Metanephros (tissue), 1 donor: Measurements from ENCODE around the gene ZP3. TPM values are rescaled to one million over a fixed set of nuclear protein-coding genes. Genes with fewer than 3 reads are reported as not detected.

Source experiments
- total RNA-seq: library from RNA; depleted of rRNA; stranded (reverse); fragments of >200 nt; gene quantifications from one replicate; pipeline ENCODE4 v1.2.3, GENCODE V29; 2014

Gene ZP3
- total RNA-seq: 1.5 TPM

DNA sequence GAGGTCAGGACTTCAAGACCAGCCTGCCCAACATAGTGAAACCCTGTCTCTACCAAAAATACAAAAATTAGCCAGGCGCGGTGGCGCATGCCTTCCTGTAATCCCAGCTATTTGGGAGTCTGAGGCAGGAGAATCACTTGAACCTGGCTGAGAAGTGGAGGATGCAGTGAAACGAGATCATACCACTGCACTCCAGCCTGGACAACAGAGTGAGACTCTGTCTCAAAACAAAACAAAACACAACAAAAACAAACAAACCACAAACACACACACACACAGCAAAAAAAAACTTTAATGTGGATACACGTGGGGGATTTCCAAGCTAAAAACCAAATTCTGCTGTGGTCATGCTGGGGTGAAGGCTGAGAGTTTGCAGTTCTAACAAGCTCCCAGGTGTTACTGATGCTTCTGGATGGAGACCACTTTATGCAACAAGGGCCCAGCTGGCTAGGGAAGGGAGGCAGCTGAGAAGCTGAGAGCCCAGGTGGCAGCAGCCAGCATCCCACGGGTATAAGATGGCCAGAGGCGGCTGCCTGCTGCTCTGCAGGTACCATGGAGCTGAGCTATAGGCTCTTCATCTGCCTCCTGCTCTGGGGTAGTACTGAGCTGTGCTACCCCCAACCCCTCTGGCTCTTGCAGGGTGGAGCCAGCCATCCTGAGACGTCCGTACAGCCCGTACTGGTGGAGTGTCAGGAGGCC, at the start of gene ZP3:
Gene ZP3, plus strand, starts transcription at position 538 of the 699 bp plus-strand sequence. Its CDS starts 15 bp downstream, at position 553.

GRCh38 chr7:76409537-76409936, 15.2 kb upstream of the ZP3 start, which contains the start of gene SSC4D:
SSC4D (minus strand) TSS chr7:76409697; CDS start chr7:76404439, 5,258 bp downstream.

GRCh38 chr7:76461464-76462101, 36.8 kb downstream of the ZP3 start, which contains the start of gene DTX2:
DTX2 (plus strand) TSS chr7:76461709; CDS start chr7:76480510, 18,801 bp downstream.

Other genes with a start within 250 kb of the ZP3 start
- gene SRRM3, start 223.1 kb upstream of the ZP3 start, total RNA-seq: 1.5 TPM
- gene HSPB1, start 122.3 kb upstream of the ZP3 start, total RNA-seq: 272 TPM
- gene YWHAG, start 66.0 kb upstream of the ZP3 start, total RNA-seq: 87.1 TPM
- 3.7 TPM for gene SSC4D, start 15.3 kb upstream of the ZP3 start, total RNA-seq
- 14.0 TPM for gene DTX2, start 36.8 kb downstream of the ZP3 start, total RNA-seq
- gene UPK3B, start 85.6 kb downstream of the ZP3 start, total RNA-seq: 1.6 TPM
- gene SPDYE16, start 118.3 kb downstream of the ZP3 start, total RNA-seq: 0.53 TPM
- gene POMZP3, start 202.3 kb downstream of the ZP3 start, total RNA-seq: 8.3 TPM